GM12878 (cell line): ENCODE results near the gene VASH2. TPM values are rescaled to one million over a fixed set of nuclear protein-coding genes. Genes with fewer than 3 reads are reported as not detected.

Experiments used
- ATAC-seq: fragments of 200-7000 bp; cut with Tn5 transposase; 3 replicates; pipeline ENCODE4 v1.9.1; 2020; ENCODE audit warnings: mild to moderate bottlenecking, moderate library complexity
- BruUV-seq: library from RNA; stranded (reverse); fragments of 400-500 nt; replicated peaks from 2 replicates; lab custom pipeline; 2021; lab: Mats Ljungman, UMichigan
- CTCF ChIA-PET: fragments of 300-600 bp; sonication (Branson Sonifier 250); formaldehyde crosslinking; extraction: SDS; loops from one replicate; lab custom pipeline; 2021; ENCODE audit warnings: inconsistent platforms; lab: Yijun Ruan, JAX
- POLR2A ChIA-PET: fragments of 350-600 bp; formaldehyde crosslinking; extraction: SDS; loops from one replicate; lab custom pipeline; 2021; ENCODE audit warnings: inconsistent platforms; lab: Charles Lee
- RAD21 ChIA-PET: fragments of 300-600 bp; sonication (Branson Sonifier 250); formaldehyde crosslinking; loops from one replicate; lab custom pipeline; 2023; ENCODE audit warnings: antibody characterized with exemption; ENCODE audit not compliant: unreplicated experiment; lab: Charles Lee
- SMC1A ChIA-PET: fragments of 300-600 bp; sonication (Branson Sonifier 250); formaldehyde crosslinking; loops from one replicate; lab custom pipeline; 2023; ENCODE audit not compliant: unreplicated experiment, uncharacterized antibody; lab: Charles Lee
- DNase-seq: peaks from one replicate; pipeline ENCODE4 v3.0.0-alpha.2; 2011; ENCODE audit warnings: low read depth, low spot score
- FAIRE-seq: peaks from 3 replicates; lab custom pipeline; 2011; peaks lifted over from hg19 to GRCh38; lab: Jason Lieb, UNC
- H2AFZ ChIP-seq: 2 replicates; pipeline ENCODE4 v1.6.0; 2011; ENCODE audit warnings: low read depth, low read length, control low read depth; ENCODE audit not compliant: control insufficient read depth
- H3K27ac ChIP-seq: 2 replicates; pipeline ENCODE4 v1.5.1; 2011; ENCODE audit warnings: control low read depth; ENCODE audit not compliant: control insufficient read depth, insufficient read depth
- H3K27me3 ChIP-seq, 2 experiments: replicated peaks in 1 of 2; 2 replicates each; pipeline versions ENCODE4 v1.6.0 to v1.6.1; 2011; ENCODE audit warnings: low read length in 1 of 2; ENCODE audit not compliant: control insufficient read depth in 2 of 2, insufficient read depth in 2 of 2
- H3K36me3 ChIP-seq, 2 experiments: 2 replicates each; pipeline ENCODE4 v1.5.1; 2011; ENCODE audit warnings: low read length in 1 of 2; ENCODE audit not compliant: control insufficient read depth in 2 of 2, insufficient read depth in 2 of 2
- H3K4me1 ChIP-seq: 2 replicates; pipeline ENCODE4 v1.6.1; 2011; ENCODE audit warnings: mild to moderate bottlenecking, low read length, moderate library complexity, mixed read lengths; ENCODE audit not compliant: control insufficient read depth, insufficient read depth
- H3K4me2 ChIP-seq: 2 replicates; pipeline ENCODE4 v1.6.0; 2011; ENCODE audit warnings: control low read depth; ENCODE audit not compliant: control insufficient read depth, insufficient read depth
- H3K4me3 ChIP-seq: fragments of 200-600 bp; sonication (generic); 2 replicates; pipeline ENCODE4 v1.5.1; 2016
- H3K79me2 ChIP-seq: 2 replicates; pipeline ENCODE4 v1.6.0; 2011; ENCODE audit warnings: low read length; ENCODE audit not compliant: control insufficient read depth, insufficient read depth
- H3K9ac ChIP-seq: 2 replicates; pipeline ENCODE4 v1.8.0; 2011; ENCODE audit warnings: low read length, control low read depth, mixed read lengths; ENCODE audit not compliant: control insufficient read depth, insufficient read depth
- H3K9me3 ChIP-seq: replicated peaks from 3 replicates; pipeline ENCODE4 v1.5.1; 2011; ENCODE audit warnings: mild to moderate bottlenecking, low read length; ENCODE audit not compliant: control insufficient read depth, insufficient read depth
- H4K20me1 ChIP-seq: 2 replicates; pipeline ENCODE4 v1.6.0; 2011; ENCODE audit not compliant: control insufficient read depth, insufficient read depth
- MXI1 ChIP-seq: fragments of 150-350 bp; IDR thresholded peaks from 2 replicates; pipeline ENCODE4 v1.6.1; 2011; ENCODE audit warnings: low read depth, mild to moderate bottlenecking, inconsistent platforms, low read length, improper control_type of control experiment
- PRDM15 ChIP-seq: fragments of 450-650 bp; formaldehyde crosslinking; IDR thresholded peaks from 2 replicates; pipeline ENCODE4 v1.4.0; 2020; ENCODE audit warnings: mild to moderate bottlenecking, moderate library complexity
- WGBS: methylation state at CpG from one replicate; pipeline ENCODE4 v1.1.6; 2016; ENCODE audit warnings: low lambda C conversion rate; ENCODE audit not compliant: insufficient replicate concordance, insufficient coverage; ENCODE audit errors: missing lambda C conversion rate; 5-methylcytosine and 5-hydroxymethylcytosine counted together
- in situ Hi-C: fragments of 300-500 bp; cut with MboI; formaldehyde crosslinking; loops from 9 replicates; pipeline ENCODE4 v1.14.3; 2018; ENCODE audit warnings: mixed read lengths
- intact Hi-C: fragments of 100-400 bp; cut with micrococcal nuclease; formaldehyde crosslinking; loops from one replicate; pipeline ENCODE4 v1.14.2; 2022; ENCODE audit not compliant: unreplicated experiment
- polyA plus RNA-seq, 11 experiments: library from polyadenylated mRNA; depleted of rRNA in 4 of 11; unstranded in 6 of 11; stranded (reverse) in 5 of 11; fragments of >200 nt; fragmentation: Nextera tagmentation in 4 of 11; fragmentation: Illumina TruSeq in 1 of 11; extraction: Ambion mirVana in 4 of 11; extraction: Trizol in 1 of 11; gene quantifications; 1 replicate in 1 of 11; 2 replicates in 10 of 11; pipeline versions ENCODE4 v1.2.1 to v1.2.3, GENCODE V29; 2011 to 2016; ENCODE audit warnings: inconsistent platforms in 2 of 11, missing spikeins in 2 of 11, low read depth in 1 of 11
- total RNA-seq, 4 experiments: library from RNA; depleted of rRNA in 3 of 4; stranded (reverse); fragments of >200 nt in 3 of 4; fragmentation: Illumina TruSeq in 1 of 4; extraction: Trizol in 1 of 4; gene quantifications; 2 replicates each; pipeline versions ENCODE4 v1.2.1 to v1.2.3, GENCODE V29; 2013 to 2021

The VASH2 gene
- total and polyA plus RNA-seq, 10 of the 15 experiments (the other 5 are each of a cell fraction or from before 2014, with no cell fraction given): 5.4 to 29.7 (median 21.7) TPM

- H3K4me3 ChIP-seq: no peak overlapping the region
- H3K27ac ChIP-seq: no peak overlapping the region
- H3K4me2 ChIP-seq: no peak overlapping the region
- no peak overlapping the region for H3K9ac ChIP-seq
- peaks cover 5% of the 10 kb centered on the region for H3K4me1 ChIP-seq
- H2AFZ ChIP-seq: no peak overlapping the region
- ChIA-PET SMC1A (interaction anchor here (1.0 to 1.7 kb wide), 3 partner anchors 47 to 229 kb away, joined by 4 read pairs; no protein-coding TSS in a partner anchor), POLR2A (no interaction called here)
- no peaks in the 10 kb centered on the region for H3K36me3 ChIP-seq
- in situ Hi-C loops: no loop called here
- no peaks in the 10 kb centered on the region for H4K20me1 ChIP-seq
- BruUV-seq: no TSS peak
- TF ChIP-seq MXI1 (no peak), PRDM15 (CRISPR knock-in tag) (no peak)
- TF ChIP-seq, all 136 proteins: peak for 0
- DNase-seq (no peak), ATAC-seq (no peak), FAIRE-seq (no peak)
- no peaks in the 10 kb centered on the region for H3K9me3 ChIP-seq
- H3K79me2 ChIP-seq: no peaks in the 10 kb centered on the region
- ChIA-PET RAD21 (interaction anchor here (1.8 kb wide), 1 partner anchor 11 kb away, joined by 9 read pairs; no protein-coding TSS in a partner anchor), CTCF (no interaction called here)
- intact Hi-C loops: no loop called here
- no peaks in the 10 kb centered on the region for H3K27me3 ChIP-seq
- 84% methylated on average over 7 of the region's 7 CpGs for WGBS
Observed at GRCh38 chr1:212935387-212935981, 14.9 kb upstream of the VASH2 start.
